Sigmoid colon (tissue), 7 donors: ENCODE results near the gene SPATA6. TPM values are rescaled to one million over a fixed set of nuclear protein-coding genes. Genes with fewer than 3 reads are reported as not detected.

Experiments used
- DNase-seq: peaks from one replicate; pipeline ENCODE4 v3.0.0-alpha.2; 2019
- H3K27ac ChIP-seq, 4 donors: fragments of 200-600 bp; sonication (generic); one replicate each; pipeline ENCODE4 v1.5.1; 2016 to 2019; ENCODE audit warnings: mild to moderate bottlenecking in 1 of 4
- H3K27me3 ChIP-seq, 3 donors: fragments of 200-600 bp; sonication (generic); one replicate each; pipeline ENCODE4 v1.5.1; 2019; ENCODE audit warnings: mild to moderate bottlenecking in 1 of 3
- H3K36me3 ChIP-seq, 4 donors: fragments of 200-600 bp; sonication (generic); one replicate each; pipeline ENCODE4 v1.5.1; 2016 to 2019
- H3K4me1 ChIP-seq, 4 donors: fragments of 200-600 bp; sonication (generic); one replicate each; pipeline ENCODE4 v1.5.1; 2017 to 2019
- H3K4me3 ChIP-seq, 4 donors: fragments of 200-600 bp; sonication (generic); one replicate each; pipeline ENCODE4 v1.5.1; 2017 to 2019; ENCODE audit warnings: mild to moderate bottlenecking in 2 of 4, moderate library complexity in 1 of 4
- H3K9me3 ChIP-seq, 4 donors: fragments of 200-600 bp in 3 of 4; sonication (generic) in 3 of 4; one replicate each; pipeline versions ENCODE4 v1.5.1 to v1.6.1; 2013 to 2019
- CTCF ChIP-seq, 4 experiments: fragments of 450-650 bp in 3 of 4; fragments of 200-600 bp in 1 of 4; IDR thresholded peaks; one replicate each; pipeline ENCODE4 v1.5.1; 2016 to 2019; ENCODE audit warnings: antibody characterized with exemption in 4 of 4, mild to moderate bottlenecking in 3 of 4, moderate library complexity in 2 of 4
- EP300 ChIP-seq, 4 donors: sonication (generic); formaldehyde crosslinking; IDR thresholded peaks; one replicate each; pipeline ENCODE4 v1.6.1; 2017; ENCODE audit warnings: antibody characterized with exemption in 4 of 4
- POLR2A ChIP-seq, 2 donors: fragments of 450-650 bp; IDR thresholded peaks; one replicate each; pipeline ENCODE4 v1.6.1; 2016; ENCODE audit warnings: antibody characterized with exemption in 2 of 2, mild to moderate bottlenecking in 2 of 2, moderate library complexity in 2 of 2
- POLR2AphosphoS5 ChIP-seq, 4 donors: sonication (generic); formaldehyde crosslinking; IDR thresholded peaks; one replicate each; pipeline ENCODE4 v1.6.1; 2017; ENCODE audit warnings: antibody characterized with exemption in 4 of 4
- WGBS, 2 donors: extraction: QIAGEN DNeasy Blood & Tissue Kit; methylation state at CpG; one replicate each; pipeline ENCODE4 v1.1.7; 2013; 5-methylcytosine and 5-hydroxymethylcytosine counted together
- intact Hi-C: fragments of 100-400 bp; cut with DNase I; formaldehyde crosslinking; loops from one replicate; pipeline ENCODE4 v1.15.1; 2023
- polyA plus RNA-seq, 3 donors: library from polyadenylated mRNA; stranded (reverse); fragments of 200-250 nt; gene quantifications; one replicate each; pipeline ENCODE4 v1.2.3, GENCODE V29; 2013
- total RNA-seq, 4 donors: library from RNA; depleted of rRNA; stranded (reverse); fragments of >200 nt; gene quantifications; one replicate each; pipeline ENCODE4 v1.1.0, GENCODE V29; 2016
- donor health status: healthy with polysubstance abuse.
- donor health status: Bipolar disorder and iron deficiency.
- donor health status: healthy.

Gene SPATA6
- total and polyA plus RNA-seq, 7 donors, result 3.7 to 31.4 (median 17.6) TPM

GRCh38 chr1:48344373-48344772 is 127.6 kb downstream of the SPATA6 start:
- no peak for DNase-seq
- Histone ChIP-seq H3K27me3 (no peaks in the 10 kb centered on the region), H3K4me1 (no peaks in the 10 kb centered on the region), H3K36me3 (peaks cover 0 to 9% (median 3%) of the 10 kb centered on the region in 4 donors), H3K9me3 (peaks cover 0 to 14% (median 6%) of the 10 kb centered on the region in 4 donors), H3K27ac (no peak overlapping the region), H3K4me3 (no peak overlapping the region)
- 92 to 94% methylated on average over 4 of the region's 4 CpGs for WGBS, 2 donors
- TF ChIP-seq CTCF (IDR thresholded peaks at IDR 0.05), result no peak
- no peak for TF ChIP-seq EP300 (IDR thresholded peaks at IDR 0.05)
- TF ChIP-seq POLR2AphosphoS5 (IDR thresholded peaks at IDR 0.05), result no peak
- no peak for TF ChIP-seq POLR2A (IDR thresholded peaks at IDR 0.05)
- intact Hi-C loops, result no loop called here

- H3K27me3 ChIP-seq, result no peaks in the 10 kb centered on the region
- peaks cover 0 to 9% (median 4%) of the 10 kb centered on the region in 4 donors for H3K36me3 ChIP-seq
- TF ChIP-seq EP300 (IDR thresholded peaks at IDR 0.05), result no peak
- no peak for TF ChIP-seq POLR2AphosphoS5 (IDR thresholded peaks at IDR 0.05)
- no peak for TF ChIP-seq CTCF (IDR thresholded peaks at IDR 0.05)
- no peak for TF ChIP-seq POLR2A (IDR thresholded peaks at IDR 0.05)
- intact Hi-C loops, result no loop called here
- H3K4me3 ChIP-seq, result no peak overlapping the region
- no peak for DNase-seq
- WGBS, 2 donors, result 91 to 94% methylated on average over 3 of the region's 3 CpGs
- H3K4me1 ChIP-seq, result no peaks in the 10 kb centered on the region
- peaks cover 0 to 9% (median 6%) of the 10 kb centered on the region in 4 donors for H3K9me3 ChIP-seq
- no peak overlapping the region for H3K27ac ChIP-seq
Measured at GRCh38 chr1:48341221-48341620, 130.8 kb downstream of the SPATA6 start.

- no peaks in the 10 kb centered on the region for H3K27me3 ChIP-seq
- no peaks in the 10 kb centered on the region for H3K4me1 ChIP-seq
- no peak overlapping the region for H3K27ac ChIP-seq
- TF ChIP-seq EP300 (IDR thresholded peaks at IDR 0.05), result no peak
- no peak for TF ChIP-seq POLR2AphosphoS5 (IDR thresholded peaks at IDR 0.05)
- no peak for TF ChIP-seq CTCF (IDR thresholded peaks at IDR 0.05)
- no peak for TF ChIP-seq POLR2A (IDR thresholded peaks at IDR 0.05)
- no peak for DNase-seq
- no peak overlapping the region for H3K4me3 ChIP-seq
- H3K9me3 ChIP-seq, result peaks cover 0 to 4% (median 0%) of the 10 kb centered on the region in 4 donors
- H3K36me3 ChIP-seq, result peaks cover 0 to 14% (median 3%) of the 10 kb centered on the region in 4 donors
- intact Hi-C loops, result no loop called here
- WGBS, 2 donors, result 43 to 60% methylated on average over 4 of the region's 4 CpGs
Measured at GRCh38 chr1:48338257-48338656, 133.7 kb downstream of the SPATA6 start.

- intact Hi-C loops, result no loop called here
- WGBS, 2 donors, result 49% methylated on average over 2 of the region's 2 CpGs
- H3K4me1 ChIP-seq, result no peaks in the 10 kb centered on the region
- TF ChIP-seq POLR2AphosphoS5 (IDR thresholded peaks at IDR 0.05), result no peak
- TF ChIP-seq EP300 (IDR thresholded peaks at IDR 0.05), result no peak
- no peak for TF ChIP-seq CTCF (IDR thresholded peaks at IDR 0.05)
- TF ChIP-seq POLR2A (IDR thresholded peaks at IDR 0.05), result no peak
- no peak overlapping the region for H3K4me3 ChIP-seq
- H3K27ac ChIP-seq, result no peak overlapping the region
- H3K36me3 ChIP-seq, result peaks cover 0 to 31% (median 11%) of the 10 kb centered on the region in 4 donors
- DNase-seq, result no peak
- no peaks in the 10 kb centered on the region for H3K27me3 ChIP-seq
- peaks cover 0 to 20% (median 4%) of the 10 kb centered on the region in 4 donors for H3K9me3 ChIP-seq
Measured at GRCh38 chr1:48333316-48333715, 138.7 kb downstream of the SPATA6 start.

GRCh38 chr1:48332115-48332514 is 139.9 kb downstream of the SPATA6 start:
- intact Hi-C loops, result no loop called here

More at GRCh38 chr1:48332115-48332514, 139.9 kb downstream of the SPATA6 start:
- peaks cover 0 to 31% (median 11%) of the 10 kb centered on the region in 4 donors for H3K36me3 ChIP-seq
- TF ChIP-seq CTCF (IDR thresholded peaks at IDR 0.05) (no peak), POLR2A (IDR thresholded peaks at IDR 0.05) (no peak), EP300 (IDR thresholded peaks at IDR 0.05) (no peak), POLR2AphosphoS5 (IDR thresholded peaks at IDR 0.05) (no peak)
- no peaks in the 10 kb centered on the region for H3K4me1 ChIP-seq
- WGBS, 2 donors, result 87% methylated on average over 2 of the region's 2 CpGs
- H3K9me3 ChIP-seq, result peaks cover 0 to 20% (median 4%) of the 10 kb centered on the region in 4 donors
- no peak overlapping the region for H3K4me3 ChIP-seq
- no peak for DNase-seq
- no peak overlapping the region for H3K27ac ChIP-seq
- H3K27me3 ChIP-seq, result no peaks in the 10 kb centered on the region
